ENCODE measurements around the gene KARS1.

Gene KARS1

GRCh38 chr16:75647492-75648264, at the start of gene KARS1, which contains the start of gene TERF2IP:
KARS1 (minus strand) TSS chr16:75647665; CDS start chr16:75647639, 26 bp downstream.
TERF2IP (plus strand) TSS chr16:75647773; CDS start chr16:75647883, 110 bp downstream.
- DNase-seq (ENCODE audit: low read depth), result peak; percentile 93

- no peak for DNase-seq (ENCODE audit: low read depth)
Measured at GRCh38 chr16:75695708-75696107, 48.2 kb upstream of the KARS1 start.

GRCh38 chr16:75687361-75687760, 39.9 kb upstream of the KARS1 start:
- no peak for DNase-seq (ENCODE audit: low read depth)

GRCh38 chr16:75682308-75682707, 34.8 kb upstream of the KARS1 start:
- no peak for DNase-seq (ENCODE audit: low read depth)

GRCh38 chr16:75679366-75679765, 31.9 kb upstream of the KARS1 start:
- DNase-seq (ENCODE audit: low read depth), result no peak

GRCh38 chr16:75676909-75677308, 29.4 kb upstream of the KARS1 start, which contains the start of gene CPHXL2:
CPHXL2 (minus strand) TSS chr16:75677009; CDS start chr16:75676999, 10 bp downstream.
- no peak for DNase-seq (ENCODE audit: low read depth)

GRCh38 chr16:75667503-75667902, 20.0 kb upstream of the KARS1 start:
- no peak for DNase-seq (ENCODE audit: low read depth)

GRCh38 chr16:75660726-75661302, 13.3 kb upstream of the KARS1 start:
- DNase-seq (ENCODE audit: low read depth), result no peak

GRCh38 chr16:75660321-75660720, 12.9 kb upstream of the KARS1 start:
- no peak for DNase-seq (ENCODE audit: low read depth)

GRCh38 chr16:75658175-75658574, 10.7 kb upstream of the KARS1 start:
- no peak for DNase-seq (ENCODE audit: low read depth)

GRCh38 chr16:75653922-75654321, 6.5 kb upstream of the KARS1 start:
- DNase-seq (ENCODE audit: low read depth), result no peak

- peak; percentile 73 for DNase-seq (ENCODE audit: low read depth)
Measured at GRCh38 chr16:75648265-75649076, 1.0 kb upstream of the KARS1 start.

GRCh38 chr16:75647112-75647491, 363 bp downstream of the KARS1 start:
- DNase-seq (ENCODE audit: low read depth), result no peak

- no peak for DNase-seq (ENCODE audit: low read depth)
Measured at GRCh38 chr16:75644240-75645012, 3.0 kb downstream of the KARS1 start.

- no peak for DNase-seq (ENCODE audit: low read depth)
Measured at GRCh38 chr16:75640598-75640997, 6.9 kb downstream of the KARS1 start.

- DNase-seq (ENCODE audit: low read depth), result no peak
Measured at GRCh38 chr16:75635036-75635435, 12.4 kb downstream of the KARS1 start.

- DNase-seq (ENCODE audit: low read depth), result no peak
Measured at GRCh38 chr16:75632857-75633256, 14.6 kb downstream of the KARS1 start.

- no peak for DNase-seq (ENCODE audit: low read depth)
Measured at GRCh38 chr16:75630052-75630451, 17.4 kb downstream of the KARS1 start.

GRCh38 chr16:75629132-75629531, 18.3 kb downstream of the KARS1 start:
- DNase-seq (ENCODE audit: low read depth), result no peak

GRCh38 chr16:75628351-75628750, 19.1 kb downstream of the KARS1 start:
- no peak for DNase-seq (ENCODE audit: low read depth)

GRCh38 chr16:75627851-75628250, 19.6 kb downstream of the KARS1 start:
- DNase-seq (ENCODE audit: low read depth), result no peak

GRCh38 chr16:75626806-75627205, 20.7 kb downstream of the KARS1 start:
- DNase-seq (ENCODE audit: low read depth), result no peak

All from stimulated activated CD8-positive, alpha-beta memory T cell treated with anti-CD3 and anti-CD28 coated beads, Interleukin-12 subunit alpha, Interleukin-12 subunit beta, amount 100 ng/mL, for 4 hours (primary cell).